Fibroblast of villous mesenchyme (primary cell): ENCODE results near the gene CEP68. TPM values are rescaled to one million over a fixed set of nuclear protein-coding genes. Genes with fewer than 3 reads are reported as not detected.

ENCODE experiments used
- DNase-seq: peaks from one replicate; pipeline ENCODE4 v3.0.0-alpha.2; 2010; ENCODE audit warnings: low read depth
- H3K4me3 ChIP-seq: 2 replicates; pipeline ENCODE4 v1.5.1; 2011; ENCODE audit warnings: low read depth, mild to moderate bottlenecking, low read length
- total RNA-seq: library from RNA; depleted of rRNA; stranded (reverse); fragments of >200 nt; gene quantifications from 2 replicates; pipeline ENCODE4 v1.2.3, GENCODE V29; 2012
- TF ChIP-seq, protein P1 (sequence below): IDR thresholded peaks from 2 replicates; pipeline ENCODE4 v1.5.1; 2012; ENCODE audit warnings: low read depth, mild to moderate bottlenecking, low read length; ENCODE audit not compliant: insufficient read depth

The CEP68 gene, protein sequence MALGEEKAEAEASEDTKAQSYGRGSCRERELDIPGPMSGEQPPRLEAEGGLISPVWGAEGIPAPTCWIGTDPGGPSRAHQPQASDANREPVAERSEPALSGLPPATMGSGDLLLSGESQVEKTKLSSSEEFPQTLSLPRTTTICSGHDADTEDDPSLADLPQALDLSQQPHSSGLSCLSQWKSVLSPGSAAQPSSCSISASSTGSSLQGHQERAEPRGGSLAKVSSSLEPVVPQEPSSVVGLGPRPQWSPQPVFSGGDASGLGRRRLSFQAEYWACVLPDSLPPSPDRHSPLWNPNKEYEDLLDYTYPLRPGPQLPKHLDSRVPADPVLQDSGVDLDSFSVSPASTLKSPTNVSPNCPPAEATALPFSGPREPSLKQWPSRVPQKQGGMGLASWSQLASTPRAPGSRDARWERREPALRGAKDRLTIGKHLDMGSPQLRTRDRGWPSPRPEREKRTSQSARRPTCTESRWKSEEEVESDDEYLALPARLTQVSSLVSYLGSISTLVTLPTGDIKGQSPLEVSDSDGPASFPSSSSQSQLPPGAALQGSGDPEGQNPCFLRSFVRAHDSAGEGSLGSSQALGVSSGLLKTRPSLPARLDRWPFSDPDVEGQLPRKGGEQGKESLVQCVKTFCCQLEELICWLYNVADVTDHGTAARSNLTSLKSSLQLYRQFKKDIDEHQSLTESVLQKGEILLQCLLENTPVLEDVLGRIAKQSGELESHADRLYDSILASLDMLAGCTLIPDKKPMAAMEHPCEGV
- total RNA-seq: 8.1 and 9.9 TPM in 2 replicates

DNA sequence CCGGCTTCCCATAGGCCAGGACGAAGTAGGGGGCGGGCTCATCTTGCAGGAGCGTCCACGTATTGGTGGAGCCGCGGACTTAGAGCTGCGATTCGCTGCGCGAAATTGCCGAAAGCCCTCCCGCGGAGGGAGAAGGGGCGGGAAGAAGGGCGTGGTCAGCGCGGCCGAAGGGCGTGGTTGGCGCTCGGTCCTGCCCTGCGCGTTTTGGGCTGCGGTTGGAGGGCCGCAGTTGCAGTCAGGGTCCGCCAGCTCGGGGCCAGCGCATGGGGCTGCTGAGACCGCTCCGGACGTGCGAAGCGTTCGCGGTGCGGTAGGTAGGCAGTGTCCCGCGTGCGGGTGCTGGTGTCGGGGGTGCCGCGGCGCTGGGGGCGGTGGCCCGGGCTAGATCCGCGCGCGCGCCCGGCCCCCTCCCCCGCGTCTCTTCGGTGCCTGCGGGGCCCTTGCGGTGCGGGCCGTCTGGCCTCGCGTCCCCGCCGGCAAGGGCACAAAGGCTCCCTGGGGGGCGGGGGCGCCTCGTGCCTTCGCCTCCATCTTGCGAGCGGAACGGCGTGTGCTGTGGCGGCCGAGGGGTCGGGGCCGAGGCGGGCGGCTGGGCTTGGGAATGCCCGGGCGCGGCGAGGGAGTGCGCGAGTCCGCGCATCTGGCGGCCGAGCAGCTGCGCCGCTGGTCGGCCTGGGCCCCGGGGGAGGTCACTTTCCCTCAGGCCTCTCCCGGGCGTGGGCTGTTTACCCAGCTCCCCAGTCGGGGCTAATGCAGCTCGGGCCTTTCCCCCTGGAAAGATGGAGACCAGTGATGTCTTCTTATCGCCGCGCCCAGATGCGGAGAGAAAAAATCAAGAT, at the start of gene CEP68:
CEP68 (plus strand) TSS at position 202 of the 839 bp plus-strand sequence. CDS start 13,029 bp downstream, outside the sequence.
- peak within 1 kb of the TSS; percentile 77 for H3K4me3 ChIP-seq
- TF ChIP-seq, protein P1, sequence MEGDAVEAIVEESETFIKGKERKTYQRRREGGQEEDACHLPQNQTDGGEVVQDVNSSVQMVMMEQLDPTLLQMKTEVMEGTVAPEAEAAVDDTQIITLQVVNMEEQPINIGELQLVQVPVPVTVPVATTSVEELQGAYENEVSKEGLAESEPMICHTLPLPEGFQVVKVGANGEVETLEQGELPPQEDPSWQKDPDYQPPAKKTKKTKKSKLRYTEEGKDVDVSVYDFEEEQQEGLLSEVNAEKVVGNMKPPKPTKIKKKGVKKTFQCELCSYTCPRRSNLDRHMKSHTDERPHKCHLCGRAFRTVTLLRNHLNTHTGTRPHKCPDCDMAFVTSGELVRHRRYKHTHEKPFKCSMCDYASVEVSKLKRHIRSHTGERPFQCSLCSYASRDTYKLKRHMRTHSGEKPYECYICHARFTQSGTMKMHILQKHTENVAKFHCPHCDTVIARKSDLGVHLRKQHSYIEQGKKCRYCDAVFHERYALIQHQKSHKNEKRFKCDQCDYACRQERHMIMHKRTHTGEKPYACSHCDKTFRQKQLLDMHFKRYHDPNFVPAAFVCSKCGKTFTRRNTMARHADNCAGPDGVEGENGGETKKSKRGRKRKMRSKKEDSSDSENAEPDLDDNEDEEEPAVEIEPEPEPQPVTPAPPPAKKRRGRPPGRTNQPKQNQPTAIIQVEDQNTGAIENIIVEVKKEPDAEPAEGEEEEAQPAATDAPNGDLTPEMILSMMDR: no peak
- DNase-seq: peak; percentile 97

DNA sequence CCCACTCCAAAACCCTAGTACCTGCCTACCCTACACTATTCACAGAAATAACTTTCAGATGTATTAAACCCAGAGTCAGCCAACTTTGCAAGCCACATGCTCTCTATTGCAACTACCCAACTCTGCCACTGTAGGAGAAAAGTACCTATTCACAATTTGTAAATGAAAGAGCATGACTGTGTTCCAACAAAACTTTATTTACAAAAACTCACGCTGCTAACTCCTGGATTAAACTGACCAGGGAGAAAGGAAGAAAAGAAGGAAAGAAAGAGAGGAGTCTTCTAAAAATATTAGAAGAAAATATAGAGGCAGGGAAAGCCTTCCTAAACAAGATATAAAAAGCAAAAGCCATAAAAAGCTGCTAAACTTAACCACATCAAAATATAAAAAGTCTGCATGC, 42.4 kb upstream of the CEP68 start:
- no peak overlapping the region for H3K4me3 ChIP-seq
- TF ChIP-seq, protein P1: no peak
- no peak for DNase-seq

GRCh38 chr2:65015731-65016130, 40.5 kb upstream of the CEP68 start:
- peak; percentile 19 for DNase-seq
- TF ChIP-seq, protein P1: no peak

GRCh38 chr2:65016789-65017188, 39.4 kb upstream of the CEP68 start:
- TF ChIP-seq, protein P1: no peak
- no peak for DNase-seq
- H3K4me3 ChIP-seq: no peak overlapping the region

More at GRCh38 chr2:65015731-65016130, 40.5 kb upstream of the CEP68 start:
- no peak overlapping the region for H3K4me3 ChIP-seq

DNA sequence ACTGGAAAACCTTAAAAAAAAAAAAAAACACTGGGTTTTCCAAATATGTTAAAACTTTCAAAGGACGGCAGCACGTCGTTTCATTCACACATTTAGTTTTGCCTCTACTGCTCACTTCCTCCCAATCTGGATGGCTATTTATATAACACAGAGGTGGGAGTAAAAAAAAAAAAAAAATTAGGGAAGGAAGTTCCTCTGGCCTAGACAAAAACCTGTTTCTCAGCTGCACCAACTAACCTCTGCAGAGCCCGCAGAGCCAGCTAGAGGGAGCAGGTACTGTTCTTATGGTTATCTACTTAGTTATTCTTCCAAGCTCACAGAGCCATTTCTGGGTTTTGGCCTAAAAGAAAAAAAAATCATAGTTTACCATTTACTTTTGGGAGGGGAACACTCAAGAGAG, 38.9 kb upstream of the CEP68 start:
- DNase-seq: no peak
- TF ChIP-seq, protein P1: peak; percentile 35

GRCh38 chr2:65018141-65018582, 38.1 kb upstream of the CEP68 start:
- no peak for DNase-seq
- H3K4me3 ChIP-seq: no peak overlapping the region
- TF ChIP-seq, protein P1: no peak

More for the DNA sequence above, 38.9 kb upstream of the CEP68 start:
- H3K4me3 ChIP-seq: no peak overlapping the region
